K562 (cell line): ENCODE measurements around the gene ZC3H10. TPM values are rescaled to one million over a fixed set of nuclear protein-coding genes. Genes with fewer than 3 reads are reported as not detected.
A peak's percentile ranks its signal among the peaks of the same experiment; 100 is the strongest.

Source experiments
- BRCA1 ChIP-seq, 2 experiments: fragments of 450-650 bp in 1 of 2; sonication (generic) in 1 of 2; formaldehyde crosslinking in 1 of 2; IDR thresholded peaks; 2 replicates each; pipeline versions ENCODE4 v1.5.0 to v1.6.1; 2017 to 2020; ENCODE audit warnings: mild to moderate bottlenecking in 1 of 2, missing genetic modification reagents in 1 of 2
- CHD1 ChIP-seq: fragments of 200-600 bp; sonication (generic); IDR thresholded peaks from one replicate; pipeline ENCODE4 v1.6.1; 2012; ENCODE audit warnings: mild to moderate bottlenecking, moderate library complexity, low read length, inconsistent platforms
- DIDO1 ChIP-seq: fragments of 450-650 bp; IDR thresholded peaks from 2 replicates; pipeline ENCODE4 v1.6.1; 2016; ENCODE audit warnings: low read depth, missing biosample characterization, missing genetic modification characterization
- E2F3 ChIP-seq: fragments of 250-450 bp; sonication (Bioruptor Pico); IDR thresholded peaks from 2 replicates; pipeline ENCODE4 v1.4.0; 2020; ENCODE audit warnings: mild to moderate bottlenecking
- ESRRA ChIP-seq: fragments of 450-650 bp; IDR thresholded peaks from 2 replicates; pipeline ENCODE4 v1.6.1; 2014; ENCODE audit warnings: low read depth, mild to moderate bottlenecking, moderate library complexity, borderline replicate concordance
- ETV1 ChIP-seq: fragments of 450-650 bp; conservative IDR thresholded peaks from 2 replicates; pipeline ENCODE4 v1.6.1; 2016; ENCODE audit warnings: missing genetic modification characterization, control low read depth, low read depth, missing compliant biosample characterization
- EZH2 ChIP-seq: IDR thresholded peaks from 2 replicates; pipeline ENCODE4 v1.6.1; 2012; ENCODE audit warnings: low read depth, mild to moderate bottlenecking, inconsistent platforms, low read length, borderline replicate concordance
- FOXM1 ChIP-seq, 2 experiments: fragments of 450-650 bp in 1 of 2; sonication (generic) in 1 of 2; formaldehyde crosslinking in 1 of 2; IDR thresholded peaks; 2 replicates each; pipeline versions ENCODE4 v1.6.1 to v1.9.0; 2017 to 2022; ENCODE audit warnings: low read depth in 2 of 2, mild to moderate bottlenecking in 2 of 2, missing genetic modification reagents in 1 of 2, moderate library complexity in 1 of 2
- KLF1 ChIP-seq: fragments of 450-650 bp; IDR thresholded peaks from 2 replicates; pipeline ENCODE4 v1.6.1; 2016; ENCODE audit warnings: missing genetic modification characterization, missing compliant biosample characterization
- NONO ChIP-seq, 2 experiments: fragments of 200-400 bp in 1 of 2; fragments of 450-650 bp in 1 of 2; formaldehyde crosslinking in 1 of 2; IDR thresholded peaks; 2 replicates each; pipeline ENCODE4 v1.6.1; 2017; ENCODE audit warnings: low read depth in 2 of 2, mild to moderate bottlenecking in 2 of 2, moderate library complexity in 2 of 2, low read length in 1 of 2
- PHF20 ChIP-seq: fragments of 450-650 bp; IDR thresholded peaks from 2 replicates; pipeline ENCODE4 v1.6.1; 2018; ENCODE audit not compliant: partially characterized antibody
- PYGO2 ChIP-seq: fragments of 450-650 bp; IDR thresholded peaks from 2 replicates; pipeline ENCODE4 v1.6.1; 2016; ENCODE audit warnings: mild to moderate bottlenecking, missing genetic modification characterization, moderate library complexity, missing compliant biosample characterization
- SAFB2 ChIP-seq: fragments of 200-400 bp; formaldehyde crosslinking; IDR thresholded peaks from 2 replicates; pipeline ENCODE4 v1.6.1; 2018; ENCODE audit warnings: borderline replicate concordance, low read length, low read depth, moderate library complexity; ENCODE audit not compliant: severe bottlenecking
- SMAD1 ChIP-seq: fragments of 150-350 bp; IDR thresholded peaks from 2 replicates; pipeline ENCODE4 v1.6.1; 2014; ENCODE audit warnings: low read length, low read depth; ENCODE audit not compliant: partially characterized antibody
- SMC3 ChIP-seq: conservative IDR thresholded peaks from 2 replicates; pipeline ENCODE4 v1.6.1; 2011; ENCODE audit warnings: low read depth, low read length, improper control_type of control experiment; ENCODE audit not compliant: insufficient read depth
- SPI1 ChIP-seq: IDR thresholded peaks from 2 replicates; pipeline ENCODE4 v1.6.1; 2011; ENCODE audit warnings: low read depth, low read length, control low read depth, borderline replicate concordance
- SRSF7 ChIP-seq: fragments of 200-400 bp; formaldehyde crosslinking; optimal IDR thresholded peaks from 2 replicates; pipeline ENCODE3; 2017; ENCODE audit warnings: mild to moderate bottlenecking, low read depth, low read length
- STAG1 ChIP-seq: sonication (generic); formaldehyde crosslinking; IDR thresholded peaks from 2 replicates; pipeline ENCODE4 v1.5.0; 2020; ENCODE audit warnings: missing genetic modification reagents, borderline replicate concordance
- TBP ChIP-seq: optimal IDR thresholded peaks from 2 replicates; pipeline ENCODE3; 2011; ENCODE audit warnings: low read depth, low read length, improper control_type of control experiment
- U2AF1 ChIP-seq: fragments of 200-400 bp; formaldehyde crosslinking; optimal IDR thresholded peaks from 2 replicates; pipeline ENCODE3; 2017; ENCODE audit warnings: mild to moderate bottlenecking, low read depth, low read length, moderate library complexity
- ZNF134 ChIP-seq: fragments of 250-450 bp; sonication (Bioruptor Pico); conservative IDR thresholded peaks from 2 replicates; pipeline ENCODE4 v1.4.0; 2020
- polyA plus RNA-seq, 8 experiments: library from polyadenylated mRNA; depleted of rRNA in 4 of 8; stranded (reverse) in 5 of 8; unstranded in 3 of 8; fragments of >200 nt; fragmentation: Nextera tagmentation in 2 of 8; fragmentation: Illumina TruSeq in 1 of 8; extraction: Ambion mirVana in 2 of 8; extraction: Trizol in 1 of 8; gene quantifications; 2 replicates each; pipeline versions ENCODE4 v1.2.1 to v1.2.3, GENCODE V29; 2011 to 2014; ENCODE audit warnings: inconsistent platforms in 1 of 8, missing spikeins in 1 of 8
- total RNA-seq, 7 experiments: library from RNA; depleted of rRNA in 6 of 7; stranded (reverse); fragments of >200 nt in 6 of 7; fragmentation: Illumina TruSeq in 2 of 7; extraction: Trizol in 2 of 7; gene quantifications; 2 replicates each; pipeline versions ENCODE4 v1.2.1 to v1.2.3, GENCODE V29; 2011 to 2021; ENCODE audit warnings: low replicate concordance in 1 of 7
- TF ChIP-seq, protein P1 (sequence below), 2 experiments: IDR thresholded peaks; 2 replicates each; pipeline ENCODE4 v1.6.1; 2012; ENCODE audit warnings: improper control_type of control experiment in 2 of 2, low read depth in 2 of 2, low read length in 2 of 2, borderline replicate concordance in 1 of 2
- TF ChIP-seq, protein P2 (sequence below): fragments of 450-650 bp; IDR thresholded peaks from 2 replicates; pipeline ENCODE4 v1.6.1; 2014; ENCODE audit warnings: low read depth, mild to moderate bottlenecking, moderate library complexity, borderline replicate concordance

The ZC3H10 gene
- total and polyA plus RNA-seq, 9 of the 15 experiments (the other 6 are each of a cell fraction or from before 2014, with no cell fraction given), result 0.31 to 4.1 (median 1.6) TPM

DNA sequence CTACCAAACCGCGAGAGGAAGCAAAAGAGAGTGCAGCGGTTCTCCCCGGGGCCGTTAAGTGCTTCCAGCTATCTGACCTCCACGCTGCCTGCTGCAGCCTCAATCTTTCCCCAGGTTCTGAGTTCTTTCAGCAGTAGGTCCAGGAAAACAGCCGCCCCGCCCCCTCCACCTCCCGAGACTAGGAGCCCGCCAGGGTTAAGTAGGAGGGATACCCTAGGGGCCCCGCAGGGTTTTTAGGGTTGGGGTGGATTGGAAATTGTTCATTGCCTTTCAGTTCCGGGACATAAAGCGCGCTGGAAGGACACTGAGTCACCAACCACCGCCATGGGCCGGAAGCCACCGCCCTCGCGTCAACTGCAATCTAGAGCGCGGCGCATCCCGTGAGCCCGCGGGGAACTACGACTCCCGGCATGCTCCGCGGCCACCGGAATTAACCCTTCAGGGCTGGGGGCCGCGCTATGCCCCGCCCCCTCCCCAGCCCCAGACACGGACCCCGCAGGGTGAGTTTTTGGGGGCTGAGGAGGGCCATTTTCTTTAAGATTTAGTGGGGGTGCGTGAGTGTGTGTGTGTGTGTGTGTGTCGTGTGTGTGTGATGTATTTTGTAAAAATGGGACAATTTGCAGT, 34.2 kb downstream of the ZC3H10 start, which contains the start of gene MYL6B (continued):
- TF ChIP-seq SMC3 (no peak), E2F3 (no peak), EZH2 (no peak), ZNF134 (CRISPR knock-in tag) (no peak), DIDO1 (tag) (no peak), SAFB2 (no peak), PYGO2 (tag) (no peak), BRCA1 (IDR thresholded peaks at IDR 0.05) (no peak), BRCA1 (CRISPR knock-in tag; IDR thresholded peaks at IDR 0.05) (no peak), STAG1 (CRISPR knock-in tag) (no peak), SRSF7 (no peak), CHD1 (no peak), ESRRA (peak; percentile 25; the same call in 1 of the 2 replicates), TBP (peak; percentile 84), KLF1 (peak; percentile 49; the same call in 1 of the 2 replicates), SMAD1 (peak; percentile 30), ETV1 (peak; percentile 94), SPI1 (no peak), U2AF1 (no peak), NONO (IDR thresholded peaks at IDR 0.05; ENCODE audit: low read depth in 2 of 2, low read length in 1 of 2) (no peak), FOXM1 (IDR thresholded peaks at IDR 0.05; ENCODE audit: low read depth) (no peak), FOXM1 (CRISPR knock-in tag; IDR thresholded peaks at IDR 0.05; ENCODE audit: low read depth) (no peak), PHF20 (no peak)
- TF ChIP-seq, protein P1, sequence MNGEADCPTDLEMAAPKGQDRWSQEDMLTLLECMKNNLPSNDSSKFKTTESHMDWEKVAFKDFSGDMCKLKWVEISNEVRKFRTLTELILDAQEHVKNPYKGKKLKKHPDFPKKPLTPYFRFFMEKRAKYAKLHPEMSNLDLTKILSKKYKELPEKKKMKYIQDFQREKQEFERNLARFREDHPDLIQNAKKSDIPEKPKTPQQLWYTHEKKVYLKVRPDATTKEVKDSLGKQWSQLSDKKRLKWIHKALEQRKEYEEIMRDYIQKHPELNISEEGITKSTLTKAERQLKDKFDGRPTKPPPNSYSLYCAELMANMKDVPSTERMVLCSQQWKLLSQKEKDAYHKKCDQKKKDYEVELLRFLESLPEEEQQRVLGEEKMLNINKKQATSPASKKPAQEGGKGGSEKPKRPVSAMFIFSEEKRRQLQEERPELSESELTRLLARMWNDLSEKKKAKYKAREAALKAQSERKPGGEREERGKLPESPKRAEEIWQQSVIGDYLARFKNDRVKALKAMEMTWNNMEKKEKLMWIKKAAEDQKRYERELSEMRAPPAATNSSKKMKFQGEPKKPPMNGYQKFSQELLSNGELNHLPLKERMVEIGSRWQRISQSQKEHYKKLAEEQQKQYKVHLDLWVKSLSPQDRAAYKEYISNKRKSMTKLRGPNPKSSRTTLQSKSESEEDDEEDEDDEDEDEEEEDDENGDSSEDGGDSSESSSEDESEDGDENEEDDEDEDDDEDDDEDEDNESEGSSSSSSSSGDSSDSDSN (IDR thresholded peaks at IDR 0.05; ENCODE audit: borderline replicate concordance in 1 of 2, low read depth in 2 of 2, low read length in 2 of 2), result 0 out of 4 replicates have a peak, but pooled peaks of 1 of the 2 experiments have one; percentile 2
- TF ChIP-seq, protein P2, sequence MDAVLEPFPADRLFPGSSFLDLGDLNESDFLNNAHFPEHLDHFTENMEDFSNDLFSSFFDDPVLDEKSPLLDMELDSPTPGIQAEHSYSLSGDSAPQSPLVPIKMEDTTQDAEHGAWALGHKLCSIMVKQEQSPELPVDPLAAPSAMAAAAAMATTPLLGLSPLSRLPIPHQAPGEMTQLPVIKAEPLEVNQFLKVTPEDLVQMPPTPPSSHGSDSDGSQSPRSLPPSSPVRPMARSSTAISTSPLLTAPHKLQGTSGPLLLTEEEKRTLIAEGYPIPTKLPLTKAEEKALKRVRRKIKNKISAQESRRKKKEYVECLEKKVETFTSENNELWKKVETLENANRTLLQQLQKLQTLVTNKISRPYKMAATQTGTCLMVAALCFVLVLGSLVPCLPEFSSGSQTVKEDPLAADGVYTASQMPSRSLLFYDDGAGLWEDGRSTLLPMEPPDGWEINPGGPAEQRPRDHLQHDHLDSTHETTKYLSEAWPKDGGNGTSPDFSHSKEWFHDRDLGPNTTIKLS, result peak; percentile 79; the same call in 1 of the 2 replicates
